Measurements from ENCODE around the gene GSTO1.

The GSTO1 gene

DNA sequence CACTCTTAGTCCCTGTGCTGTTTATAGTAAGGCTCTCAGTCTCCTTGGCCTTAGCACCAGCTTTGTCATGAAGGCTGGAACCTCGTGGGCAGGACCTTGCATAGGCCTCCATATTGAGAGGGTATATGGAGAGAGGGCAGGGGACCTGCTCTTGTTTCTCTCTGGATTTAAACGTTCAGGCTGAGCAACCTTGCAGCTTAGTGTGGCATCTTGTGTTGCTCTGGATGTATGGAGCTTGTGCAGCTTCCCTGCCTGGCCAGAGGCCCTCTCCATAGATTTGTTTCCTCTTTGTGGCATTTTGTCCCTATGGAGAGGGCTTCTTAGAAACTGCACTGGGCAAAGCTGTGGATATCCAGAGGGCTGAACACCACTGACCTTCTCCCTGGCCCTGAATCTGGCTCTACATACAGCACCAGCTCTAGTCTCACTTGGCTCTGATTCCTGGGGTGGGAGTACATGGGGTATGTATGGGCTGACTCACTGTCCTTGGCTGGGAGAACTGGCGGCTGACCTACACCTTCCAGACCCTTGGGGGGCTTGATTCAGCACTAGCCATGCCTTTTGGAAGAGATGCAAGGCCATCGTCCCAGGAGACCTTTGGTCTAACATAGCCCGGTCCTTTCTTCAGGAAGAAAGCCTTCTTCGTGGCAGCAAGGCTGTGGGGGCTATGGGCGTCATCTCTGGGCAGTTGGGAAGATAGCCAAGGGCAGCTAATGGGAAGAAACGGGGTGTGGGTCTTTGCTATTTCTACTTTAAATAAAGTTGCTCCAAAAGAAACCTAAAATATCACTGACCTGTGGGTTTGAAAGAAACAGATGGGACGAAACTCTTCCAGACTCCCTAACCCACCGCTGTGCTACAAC, 53.1 kb downstream of the GSTO1 start:
- DNase-seq, result no peak

DNA sequence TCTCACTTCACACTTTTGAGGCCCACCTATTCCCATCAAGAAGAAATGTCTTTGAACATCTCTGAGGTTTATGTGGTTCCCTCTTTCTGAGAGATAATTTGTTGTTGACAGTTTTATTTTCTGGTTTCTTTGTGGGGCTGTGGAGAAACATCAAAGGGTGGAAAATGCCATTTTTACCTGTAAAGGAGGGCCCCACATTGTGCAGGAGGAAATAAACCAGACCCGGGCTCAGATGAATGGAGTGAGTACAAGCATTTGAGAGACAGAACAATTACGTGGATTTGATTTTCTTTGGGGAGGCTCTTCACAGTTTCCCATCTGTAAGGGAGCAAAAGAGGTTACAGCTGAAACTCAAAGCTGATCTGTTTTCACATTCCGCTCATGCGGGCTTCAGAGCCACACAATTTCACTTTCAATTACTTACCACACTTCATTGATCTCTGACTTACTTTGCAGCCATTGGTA, 53.8 kb downstream of the GSTO1 start:
- no peak for DNase-seq

DNA sequence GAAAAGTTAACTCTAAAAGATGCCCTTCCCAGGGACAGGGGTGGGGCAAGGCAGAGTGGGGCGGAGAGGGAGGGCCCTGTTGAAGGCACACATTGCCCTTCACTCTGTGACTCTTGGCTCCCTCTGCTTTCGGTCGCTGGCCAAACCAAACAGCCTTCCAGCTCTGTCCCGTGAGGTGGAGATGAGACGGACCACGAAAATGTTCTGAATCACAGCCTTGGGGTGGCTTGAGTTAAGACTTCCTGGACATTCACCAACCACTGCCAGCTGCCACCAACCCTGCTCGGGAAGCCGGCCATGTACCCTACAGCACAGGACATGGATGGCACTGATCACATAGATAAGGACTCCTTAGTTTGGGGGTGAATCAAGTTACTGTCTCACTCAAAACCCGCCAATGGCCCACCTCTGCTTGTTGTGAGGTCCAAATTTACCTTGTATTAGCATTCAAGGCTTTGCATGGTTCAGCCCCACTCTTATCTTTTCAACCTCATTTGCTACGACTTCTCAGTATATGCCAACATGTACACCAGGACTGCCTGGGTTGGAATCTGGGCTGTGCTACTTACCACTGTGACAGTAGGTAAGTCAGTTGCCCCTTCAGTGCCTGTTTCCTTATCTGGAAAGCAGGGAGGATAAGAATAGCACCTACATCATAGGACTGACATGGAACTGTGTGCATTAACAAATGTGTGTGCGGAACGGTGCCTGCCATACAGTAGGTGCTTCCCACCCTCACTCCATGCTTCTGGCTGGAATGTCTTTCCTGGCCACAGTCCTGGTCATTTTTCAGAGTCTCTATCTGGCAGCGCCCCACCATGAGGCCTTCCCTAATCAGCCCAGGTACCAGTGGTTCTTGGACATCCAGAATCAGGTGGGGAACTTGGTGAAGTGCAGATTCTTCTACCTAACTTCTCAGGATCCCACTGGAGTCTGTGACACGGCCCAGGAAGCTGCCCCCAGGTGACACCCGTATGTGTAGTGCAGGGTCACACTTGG, 55.6 kb downstream of the GSTO1 start:
- DNase-seq, result no peak

DNA sequence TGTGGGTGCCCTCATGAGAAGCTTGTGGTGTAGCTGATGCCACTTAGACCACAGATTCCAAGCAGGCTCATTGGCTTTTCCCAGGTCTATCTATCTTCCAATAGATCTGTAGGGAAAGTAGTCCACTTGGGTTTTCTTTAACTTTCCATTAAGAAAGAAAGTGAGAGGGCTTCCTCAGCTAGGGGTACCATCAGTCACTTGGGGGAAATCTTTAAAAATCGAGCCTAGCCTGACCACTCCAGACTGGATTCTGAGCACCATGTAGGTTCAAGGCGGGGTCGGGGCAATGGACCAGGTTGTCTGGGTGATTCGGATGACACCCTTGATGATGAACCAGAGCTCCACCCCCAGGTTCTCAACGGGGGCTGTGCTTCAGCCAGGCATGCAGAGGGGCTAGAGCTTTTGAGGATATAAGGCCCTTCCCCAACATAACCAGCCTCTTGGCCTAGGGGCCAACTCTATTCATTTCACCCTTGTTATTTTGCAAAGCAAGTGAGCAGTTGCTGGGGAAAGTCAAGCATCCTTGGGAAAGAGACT, 56.6 kb downstream of the GSTO1 start:
- DNase-seq, result no peak

DNA sequence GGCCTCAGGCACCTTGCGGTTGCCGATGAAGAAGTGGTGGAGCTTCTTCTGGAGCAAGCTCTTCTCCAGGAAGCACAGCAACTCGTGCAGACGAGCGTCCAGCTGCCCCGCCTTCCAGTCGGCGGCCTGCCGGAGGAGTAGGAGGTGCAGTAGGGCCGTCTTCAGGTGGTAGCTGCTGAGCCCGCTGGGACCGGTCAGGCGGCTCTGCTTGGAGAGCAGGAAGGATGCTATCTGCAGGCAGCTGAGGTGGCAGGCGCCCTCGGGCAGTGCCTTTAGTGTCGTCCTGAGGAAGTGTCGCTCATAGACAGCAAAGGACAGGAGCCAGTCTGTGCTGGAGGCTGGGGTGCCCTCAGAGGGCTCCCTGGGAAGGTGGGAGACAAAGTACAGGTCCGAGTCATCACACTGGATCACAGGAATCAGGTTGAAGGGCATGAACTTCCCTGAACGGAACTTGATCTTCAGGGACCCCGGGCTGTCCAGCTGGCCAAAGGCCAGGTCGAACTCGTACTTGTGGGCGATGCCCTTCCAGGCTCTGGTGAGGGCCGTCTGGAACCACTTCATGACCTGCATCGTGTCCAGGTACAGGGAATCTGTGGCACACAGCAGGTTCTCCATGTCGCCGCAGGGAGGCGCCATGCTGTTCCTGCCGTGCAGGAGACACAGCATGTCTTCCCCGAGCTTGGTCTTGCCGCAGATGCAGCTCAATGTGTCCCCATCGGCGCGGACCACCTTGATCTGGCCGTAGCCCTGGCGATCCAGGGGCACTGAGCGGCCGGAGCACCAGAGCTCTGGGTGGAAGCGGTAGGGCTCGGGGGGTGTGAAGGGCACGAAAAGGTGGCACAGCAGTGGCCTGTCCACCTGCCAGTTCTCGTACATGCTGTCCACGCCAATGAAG, 60.1 kb downstream of the GSTO1 start:
- no peak for DNase-seq

DNA sequence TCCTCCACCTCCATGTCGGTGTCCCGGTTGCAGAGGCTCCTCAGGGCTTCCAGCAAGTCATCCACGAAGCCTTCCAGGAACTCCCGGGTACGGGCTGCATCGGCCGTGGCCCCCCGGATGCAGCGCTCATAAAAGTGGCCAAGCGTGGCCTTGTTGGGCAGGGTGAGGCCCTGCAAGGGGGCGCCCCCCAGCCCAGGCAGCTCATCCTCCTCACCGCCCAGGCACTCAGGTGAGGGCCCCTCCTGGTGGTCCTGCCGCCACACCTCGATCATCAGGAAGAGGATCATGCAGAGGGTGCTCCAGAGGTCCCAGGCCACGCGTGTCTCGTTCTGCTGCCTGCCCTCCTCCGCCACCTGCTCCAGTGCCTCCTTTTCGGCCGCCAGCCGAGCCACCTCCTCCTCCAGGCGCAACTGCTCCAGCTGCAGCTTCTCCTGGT, 60.8 kb downstream of the GSTO1 start:
- DNase-seq, result no peak

DNA sequence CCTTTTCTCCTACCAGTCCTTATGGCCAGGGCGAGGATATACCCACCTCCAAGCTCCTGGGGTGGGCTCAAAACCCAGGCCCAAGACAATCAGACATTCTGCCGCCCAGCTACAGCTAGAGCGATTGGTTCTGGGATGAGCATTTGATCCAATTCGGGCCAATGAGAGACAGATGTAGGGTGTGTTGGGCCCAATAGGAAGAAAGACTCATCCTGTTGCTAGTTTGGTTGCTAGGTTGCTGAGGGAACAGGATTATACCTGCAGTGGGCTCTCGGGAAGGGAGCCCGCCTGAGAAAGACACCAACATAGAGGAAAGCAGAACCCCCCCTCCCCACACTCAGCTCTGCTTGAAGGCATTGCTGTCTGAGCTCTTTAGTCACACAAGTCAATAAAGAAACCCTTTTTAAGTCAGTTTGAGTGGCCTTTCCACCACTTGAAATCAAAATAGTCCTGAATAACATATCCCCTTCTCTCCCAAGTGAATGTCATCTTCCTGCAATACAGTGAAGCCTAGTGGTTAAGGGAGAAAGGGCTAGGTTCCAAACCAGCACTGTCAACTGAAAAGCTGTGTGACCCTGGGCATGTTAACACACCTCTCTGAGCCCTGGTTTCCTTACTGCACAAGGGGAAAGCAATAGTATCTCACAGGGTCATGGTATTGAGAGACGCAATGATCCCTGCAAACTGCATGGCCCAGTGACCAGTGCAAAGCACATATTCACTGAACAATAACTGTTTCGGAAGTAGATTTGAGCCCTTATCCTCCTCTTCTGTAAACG, 61.8 kb downstream of the GSTO1 start:
- DNase-seq, result no peak
